ENCODE results near the gene NIPSNAP2. TPM values are rescaled to one million over a fixed set of nuclear protein-coding genes. Genes with fewer than 3 reads are reported as not detected.

The NIPSNAP2 gene
- 28.3 and 33.7 TPM in 2 replicates for total RNA-seq

GRCh38 chr7:55964261-55965099, at the start of gene NIPSNAP2:
NIPSNAP2 (plus strand) TSS chr7:55964585; CDS start chr7:55964610, 25 bp downstream.

GRCh38 chr7:55951637-55952351, 12.6 kb upstream of the NIPSNAP2 start, which contains the start of gene MRPS17:
MRPS17 (plus strand) TSS chr7:55951877; CDS start chr7:55953196, 1,319 bp downstream.

Other genes with a start within 250 kb of the NIPSNAP2 start
- gene SEPTIN14, start 101.8 kb upstream of the NIPSNAP2 start, total RNA-seq, result not detected in 2 replicates
- gene ZNF713, start 77.1 kb upstream of the NIPSNAP2 start, total RNA-seq, result 0.49 and 1.2 TPM in 2 replicates
- 6.8 and 8.6 TPM in 2 replicates for gene MRPS17, start 12.7 kb upstream of the NIPSNAP2 start, total RNA-seq
- gene PSPH, start 86.9 kb downstream of the NIPSNAP2 start, total RNA-seq, result 15.4 and 24.5 TPM in 2 replicates
- 67.2 and 67.5 TPM in 2 replicates for gene CCT6A, start 87.2 kb downstream of the NIPSNAP2 start, total RNA-seq
- 125 and 132 TPM in 2 replicates for gene SUMF2, start 99.7 kb downstream of the NIPSNAP2 start, total RNA-seq
- 0.24 and 1.1 TPM in 2 replicates for gene PHKG1, start 128.4 kb downstream of the NIPSNAP2 start, total RNA-seq
- gene CHCHD2, start 141.9 kb downstream of the NIPSNAP2 start, total RNA-seq, result 260 and 302 TPM in 2 replicates
- not detected in 2 replicates for gene NUPR2, start 151.8 kb downstream of the NIPSNAP2 start, total RNA-seq